ENCODE data around the gene ACTN4. TPM values are rescaled to one million over a fixed set of nuclear protein-coding genes. Genes with fewer than 3 reads are reported as not detected.
A peak's percentile ranks its signal among the peaks of the same experiment; 100 is the strongest.

ACTN4 gene
- total RNA-seq, 1 donor from 2014 or later, result 921 TPM

GRCh38 chr19:38666663-38667511 lies 19.4 kb downstream of the ACTN4 start:
- peaks cover 5% of the 10 kb centered on the region for H3K36me3 Mint-ChIP-seq (ENCODE audit: low read depth)

GRCh38 chr19:38667661-38668171 lies 20.3 kb downstream of the ACTN4 start:
- H3K27ac Mint-ChIP-seq (ENCODE audit: unreplicated experiment), result peak overlapping the region; percentile 100
- no peaks in the 10 kb centered on the region for H3K9me3 Mint-ChIP-seq (ENCODE audit: low read depth)
- H3K4me1 Mint-ChIP-seq (ENCODE audit: low read depth), result peaks cover 96% of the 10 kb centered on the region
- DNase-seq (ENCODE audit: low spot score), result no peak
- peak overlapping the region; percentile 14 for H3K4me3 Mint-ChIP-seq (ENCODE audit: unreplicated experiment)
- peaks cover 5% of the 10 kb centered on the region for H3K36me3 Mint-ChIP-seq (ENCODE audit: low read depth)
- H3K27me3 Mint-ChIP-seq (ENCODE audit: low read depth), result no peaks in the 10 kb centered on the region
- TF ChIP-seq CTCF (IDR thresholded peaks at IDR 0.05), result no peak

More at GRCh38 chr19:38666663-38667511, 19.4 kb downstream of the ACTN4 start:
- peak overlapping the region; percentile 100 for H3K27ac Mint-ChIP-seq (ENCODE audit: unreplicated experiment)
- H3K9me3 Mint-ChIP-seq (ENCODE audit: low read depth), result no peaks in the 10 kb centered on the region
- peak overlapping the region; percentile 59 for H3K4me3 Mint-ChIP-seq (ENCODE audit: unreplicated experiment)
- TF ChIP-seq CTCF (IDR thresholded peaks at IDR 0.05), result no peak
- no peaks in the 10 kb centered on the region for H3K27me3 Mint-ChIP-seq (ENCODE audit: low read depth)
- no peak for DNase-seq (ENCODE audit: low spot score)
- peaks cover 99% of the 10 kb centered on the region for H3K4me1 Mint-ChIP-seq (ENCODE audit: low read depth)

GRCh38 chr19:38669552-38669951 lies 22.1 kb downstream of the ACTN4 start:
- no peaks in the 10 kb centered on the region for H3K27me3 Mint-ChIP-seq (ENCODE audit: low read depth)
- peak overlapping the region; percentile 100 for H3K27ac Mint-ChIP-seq (ENCODE audit: unreplicated experiment)
- TF ChIP-seq CTCF (IDR thresholded peaks at IDR 0.05), result no peak
- no peaks in the 10 kb centered on the region for H3K9me3 Mint-ChIP-seq (ENCODE audit: low read depth)
- peaks cover 3% of the 10 kb centered on the region for H3K36me3 Mint-ChIP-seq (ENCODE audit: low read depth)
- H3K4me1 Mint-ChIP-seq (ENCODE audit: low read depth), result peaks cover 86% of the 10 kb centered on the region
- no peak overlapping the region for H3K4me3 Mint-ChIP-seq (ENCODE audit: unreplicated experiment)
- DNase-seq (ENCODE audit: low spot score), result no peak

- Mint-ChIP-seq H3K36me3 (ENCODE audit: low read depth) (peaks cover 3% of the 10 kb centered on the region), H3K27me3 (ENCODE audit: low read depth) (no peaks in the 10 kb centered on the region), H3K4me3 (ENCODE audit: unreplicated experiment) (no peak overlapping the region), H3K27ac (ENCODE audit: unreplicated experiment) (peak overlapping the region; percentile 83), H3K4me1 (ENCODE audit: low read depth) (peaks cover 86% of the 10 kb centered on the region), H3K9me3 (ENCODE audit: low read depth) (no peaks in the 10 kb centered on the region)
- TF ChIP-seq CTCF (IDR thresholded peaks at IDR 0.05), result no peak
- no peak for DNase-seq (ENCODE audit: low spot score)
Observed at GRCh38 chr19:38670921-38671398, 23.5 kb downstream of the ACTN4 start.

- H3K4me1 Mint-ChIP-seq (ENCODE audit: low read depth), result peaks cover 86% of the 10 kb centered on the region
- no peaks in the 10 kb centered on the region for H3K9me3 Mint-ChIP-seq (ENCODE audit: low read depth)
- H3K27ac Mint-ChIP-seq (ENCODE audit: unreplicated experiment), result peak overlapping the region; percentile 83
- H3K4me3 Mint-ChIP-seq (ENCODE audit: unreplicated experiment), result no peak overlapping the region
- DNase-seq (ENCODE audit: low spot score), result no peak
- peaks cover 3% of the 10 kb centered on the region for H3K36me3 Mint-ChIP-seq (ENCODE audit: low read depth)
- H3K27me3 Mint-ChIP-seq (ENCODE audit: low read depth), result no peaks in the 10 kb centered on the region
- no peak for TF ChIP-seq CTCF (IDR thresholded peaks at IDR 0.05)
Observed at GRCh38 chr19:38671654-38672053, 24.2 kb downstream of the ACTN4 start.
